Sigmoid colon (tissue), 7 donors: Measurements from ENCODE around the gene F2R. TPM values are rescaled to one million over a fixed set of nuclear protein-coding genes. Genes with fewer than 3 reads are reported as not detected.
A peak's percentile ranks its signal among the peaks of the same experiment; 100 is the strongest.

ENCODE experiments used
- DNase-seq: peaks from one replicate; pipeline ENCODE4 v3.0.0-alpha.2; 2019
- H3K27ac ChIP-seq, 4 donors: fragments of 200-600 bp; sonication (generic); one replicate each; pipeline ENCODE4 v1.5.1; 2016 to 2019; ENCODE audit warnings: mild to moderate bottlenecking in 1 of 4
- H3K27me3 ChIP-seq, 3 donors: fragments of 200-600 bp; sonication (generic); one replicate each; pipeline ENCODE4 v1.5.1; 2019; ENCODE audit warnings: mild to moderate bottlenecking in 1 of 3
- H3K36me3 ChIP-seq, 4 donors: fragments of 200-600 bp; sonication (generic); one replicate each; pipeline ENCODE4 v1.5.1; 2016 to 2019
- H3K4me1 ChIP-seq, 4 donors: fragments of 200-600 bp; sonication (generic); one replicate each; pipeline ENCODE4 v1.5.1; 2017 to 2019
- H3K4me3 ChIP-seq, 4 donors: fragments of 200-600 bp; sonication (generic); one replicate each; pipeline ENCODE4 v1.5.1; 2017 to 2019; ENCODE audit warnings: mild to moderate bottlenecking in 2 of 4, moderate library complexity in 1 of 4
- H3K9me3 ChIP-seq, 4 donors: fragments of 200-600 bp in 3 of 4; sonication (generic) in 3 of 4; one replicate each; pipeline versions ENCODE4 v1.5.1 to v1.6.1; 2013 to 2019
- CTCF ChIP-seq, 4 experiments: fragments of 450-650 bp in 3 of 4; fragments of 200-600 bp in 1 of 4; IDR thresholded peaks; one replicate each; pipeline ENCODE4 v1.5.1; 2016 to 2019; ENCODE audit warnings: antibody characterized with exemption in 4 of 4, mild to moderate bottlenecking in 3 of 4, moderate library complexity in 2 of 4
- EP300 ChIP-seq, 4 donors: sonication (generic); formaldehyde crosslinking; IDR thresholded peaks; one replicate each; pipeline ENCODE4 v1.6.1; 2017; ENCODE audit warnings: antibody characterized with exemption in 4 of 4
- POLR2A ChIP-seq, 2 donors: fragments of 450-650 bp; IDR thresholded peaks; one replicate each; pipeline ENCODE4 v1.6.1; 2016; ENCODE audit warnings: antibody characterized with exemption in 2 of 2, mild to moderate bottlenecking in 2 of 2, moderate library complexity in 2 of 2
- POLR2AphosphoS5 ChIP-seq, 4 donors: sonication (generic); formaldehyde crosslinking; IDR thresholded peaks; one replicate each; pipeline ENCODE4 v1.6.1; 2017; ENCODE audit warnings: antibody characterized with exemption in 4 of 4
- WGBS, 2 donors: extraction: QIAGEN DNeasy Blood & Tissue Kit; methylation state at CpG; one replicate each; pipeline ENCODE4 v1.1.7; 2013; 5-methylcytosine and 5-hydroxymethylcytosine counted together
- intact Hi-C: fragments of 100-400 bp; cut with DNase I; formaldehyde crosslinking; loops from one replicate; pipeline ENCODE4 v1.15.1; 2023
- polyA plus RNA-seq, 3 donors: library from polyadenylated mRNA; stranded (reverse); fragments of 200-250 nt; gene quantifications; one replicate each; pipeline ENCODE4 v1.2.3, GENCODE V29; 2013
- total RNA-seq, 4 donors: library from RNA; depleted of rRNA; stranded (reverse); fragments of >200 nt; gene quantifications; one replicate each; pipeline ENCODE4 v1.1.0, GENCODE V29; 2016
- donor health status: healthy with polysubstance abuse.
- donor health status: Bipolar disorder and iron deficiency.
- donor health status: healthy.

The F2R gene
- total and polyA plus RNA-seq, 7 donors: 0.60 to 10.7 (median 5.8) TPM

GRCh38 chr5:76690037-76690679 is 25.8 kb upstream of the F2R start:
- H3K27me3 ChIP-seq: no peaks in the 10 kb centered on the region
- intact Hi-C loops: no loop called here
- H3K27ac ChIP-seq: no peak overlapping the region
- no peaks in the 10 kb centered on the region for H3K4me1 ChIP-seq
- no peaks in the 10 kb centered on the region for H3K36me3 ChIP-seq
- H3K4me3 ChIP-seq: no peak overlapping the region
- 95 to 97% methylated on average over 3 of the region's 3 CpGs for WGBS, 2 donors
- TF ChIP-seq CTCF (IDR thresholded peaks at IDR 0.05): no peak
- TF ChIP-seq POLR2AphosphoS5 (IDR thresholded peaks at IDR 0.05): no peak
- no peak for TF ChIP-seq EP300 (IDR thresholded peaks at IDR 0.05)
- TF ChIP-seq POLR2A (IDR thresholded peaks at IDR 0.05): no peak
- no peak for DNase-seq
- no peaks in the 10 kb centered on the region for H3K9me3 ChIP-seq

- Histone ChIP-seq H3K9me3 (no peaks in the 10 kb centered on the region), H3K36me3 (no peaks in the 10 kb centered on the region), H3K4me1 (no peaks in the 10 kb centered on the region), H3K27ac (peak overlapping the region in 2 of 4 donors; percentile 6 to 45), H3K4me3 (no peak overlapping the region), H3K27me3 (no peaks in the 10 kb centered on the region)
- WGBS, 2 donors: 50 to 74% methylated on average over 7 of the region's 7 CpGs
- TF ChIP-seq CTCF (IDR thresholded peaks at IDR 0.05) (no peak), POLR2A (IDR thresholded peaks at IDR 0.05) (no peak), EP300 (IDR thresholded peaks at IDR 0.05) (no peak), POLR2AphosphoS5 (IDR thresholded peaks at IDR 0.05) (no peak)
- intact Hi-C loops: no loop called here
- DNase-seq: no peak
Observed at GRCh38 chr5:76690704-76691466, 25.0 kb upstream of the F2R start.

GRCh38 chr5:76691467-76692273 is 24.3 kb upstream of the F2R start:
- DNase-seq: no peak
- Histone ChIP-seq H3K4me1 (no peaks in the 10 kb centered on the region), H3K36me3 (no peaks in the 10 kb centered on the region), H3K27me3 (no peaks in the 10 kb centered on the region), H3K4me3 (no peak overlapping the region), H3K27ac (peak overlapping the region in 2 of 4 donors; percentile 6 to 45), H3K9me3 (no peaks in the 10 kb centered on the region)
- WGBS, 2 donors: 54 to 60% methylated on average over 5 of the region's 5 CpGs
- intact Hi-C loops: no loop called here
- TF ChIP-seq EP300 (IDR thresholded peaks at IDR 0.05) (no peak), POLR2A (IDR thresholded peaks at IDR 0.05) (no peak), CTCF (IDR thresholded peaks at IDR 0.05) (no peak), POLR2AphosphoS5 (IDR thresholded peaks at IDR 0.05) (no peak)

GRCh38 chr5:76692274-76692540 is 23.7 kb upstream of the F2R start:
- Histone ChIP-seq H3K9me3 (no peaks in the 10 kb centered on the region), H3K36me3 (no peaks in the 10 kb centered on the region), H3K4me1 (no peaks in the 10 kb centered on the region), H3K4me3 (no peak overlapping the region), H3K27ac (peak overlapping the region in 1 of 4 donors; percentile 45), H3K27me3 (no peaks in the 10 kb centered on the region)
- 96 to 98% methylated on average over 6 of the region's 6 CpGs for WGBS, 2 donors
- DNase-seq: no peak
- intact Hi-C loops: no loop called here
- TF ChIP-seq POLR2AphosphoS5 (IDR thresholded peaks at IDR 0.05): no peak
- TF ChIP-seq EP300 (IDR thresholded peaks at IDR 0.05): no peak
- TF ChIP-seq CTCF (IDR thresholded peaks at IDR 0.05): no peak
- no peak for TF ChIP-seq POLR2A (IDR thresholded peaks at IDR 0.05)
